Fibroblast of lung (primary cell): ENCODE measurements around the gene KIAA1217. TPM values are rescaled to one million over a fixed set of nuclear protein-coding genes. Genes with fewer than 3 reads are reported as not detected.

ENCODE experiments used
- DNase-seq, 2 donors: peaks; one replicate each; pipeline versions ENCODE4 v3.0.0 to v3.0.0-alpha.2; 2010; ENCODE audit warnings: low read depth in 2 of 2
- H2AFZ ChIP-seq: 2 replicates; pipeline ENCODE4 v1.5.1; 2012; ENCODE audit warnings: low read length, control low read depth, inconsistent platforms
- H3K27ac ChIP-seq: 2 replicates; pipeline ENCODE4 v1.5.1; 2011; ENCODE audit warnings: low read length, control low read depth; ENCODE audit not compliant: insufficient read depth
- H3K27me3 ChIP-seq: 2 replicates; pipeline ENCODE4 v1.5.1; 2011; ENCODE audit warnings: mild to moderate bottlenecking, low read length; ENCODE audit not compliant: control insufficient read depth, insufficient read depth
- H3K36me3 ChIP-seq: 2 replicates; pipeline ENCODE4 v1.5.1; 2011; ENCODE audit warnings: low read length; ENCODE audit not compliant: control insufficient read depth, insufficient read depth
- H3K4me1 ChIP-seq: 2 replicates; pipeline ENCODE4 v1.5.1; 2011; ENCODE audit warnings: low read length; ENCODE audit not compliant: control insufficient read depth, insufficient read depth; ENCODE audit errors: extremely low read depth
- H3K4me2 ChIP-seq: 2 replicates; pipeline ENCODE4 v1.5.1; 2011; ENCODE audit warnings: low read length, control low read depth; ENCODE audit not compliant: insufficient read depth; ENCODE audit errors: extremely low read depth
- H3K4me3 ChIP-seq, 4 experiments: fragments of 200-600 bp in 1 of 4; sonication (generic) in 1 of 4; replicated peaks in 1 of 4; 2 replicates each; pipeline ENCODE4 v1.5.1; 2011 to 2016; ENCODE audit warnings: low read length in 4 of 4, low read depth in 3 of 4, mild to moderate bottlenecking in 3 of 4, control low read depth in 2 of 4, inconsistent platforms in 1 of 4, mixed read lengths in 1 of 4; ENCODE audit not compliant: insufficient read depth in 1 of 4; ENCODE audit errors: control extremely low read depth in 1 of 4
- H3K79me2 ChIP-seq: 2 replicates; pipeline ENCODE4 v1.5.1; 2012; ENCODE audit warnings: mild to moderate bottlenecking, low read length, inconsistent platforms; ENCODE audit not compliant: control insufficient read depth, insufficient read depth
- H3K9ac ChIP-seq: 2 replicates; pipeline ENCODE4 v1.5.1; 2011; ENCODE audit warnings: mild to moderate bottlenecking, low read length, control low read depth; ENCODE audit not compliant: insufficient read depth
- H3K9me3 ChIP-seq: 2 replicates; pipeline ENCODE4 v1.5.1; 2012; ENCODE audit warnings: low read depth, low read length; ENCODE audit not compliant: control insufficient read depth, insufficient read depth
- H4K20me1 ChIP-seq: 2 replicates; pipeline ENCODE4 v1.5.1; 2011; ENCODE audit warnings: low read length; ENCODE audit not compliant: control insufficient read depth, insufficient read depth; ENCODE audit errors: extremely low read depth
- CTCF ChIP-seq, 2 donors: IDR thresholded peaks in 1 of 2; conservative IDR thresholded peaks in 1 of 2; 1 replicate in 1 of 2; 2 replicates in 1 of 2; pipeline ENCODE4 v1.5.1; 2011 to 2012; ENCODE audit warnings: low read length in 2 of 2, control low read depth in 1 of 2, inconsistent platforms in 1 of 2, low read depth in 1 of 2, mild to moderate bottlenecking in 1 of 2
- EZH2 ChIP-seq: IDR thresholded peaks from 2 replicates; pipeline ENCODE4 v1.5.1; 2012; ENCODE audit warnings: low read length, control low read depth, mild to moderate bottlenecking; ENCODE audit errors: missing control alignments
- polyA plus RNA-seq, 2 donors: library from polyadenylated mRNA; depleted of rRNA in 1 of 2; stranded (reverse) in 1 of 2; unstranded in 1 of 2; fragments of >200 nt; gene quantifications; 2 replicates each; pipeline ENCODE4 v1.2.1, GENCODE V29; 2011 to 2012; ENCODE audit warnings: missing spikeins in 1 of 2
- total RNA-seq: library from RNA; depleted of rRNA; stranded (reverse); fragments of >200 nt; gene quantifications from 2 replicates; pipeline ENCODE4 v1.2.1, GENCODE V29; 2014

The KIAA1217 gene
- total and polyA plus RNA-seq, 2 donors (not counting 1 experiment from before 2014, with no cell fraction given), result 0.92 to 1.5 TPM

- no peak for TF ChIP-seq EZH2
- TF ChIP-seq CTCF (conservative IDR thresholded peaks at IDR 0.05 in 1 of 2, IDR thresholded peaks at IDR 0.05 in 1 of 2; ENCODE audit: low read depth in 1 of 2, low read length in 2 of 2), result no peak
- no peak overlapping the region for H3K4me3 ChIP-seq
- no peak overlapping the region for H2AFZ ChIP-seq
- peak in 1 of 2 donors; percentile 14 for DNase-seq
- H3K4me1 ChIP-seq, result no peaks in the 10 kb centered on the region
- H3K9me3 ChIP-seq, result no peaks in the 10 kb centered on the region
- H3K4me2 ChIP-seq, result no peak overlapping the region
- no peaks in the 10 kb centered on the region for H4K20me1 ChIP-seq
- no peaks in the 10 kb centered on the region for H3K27me3 ChIP-seq
- H3K36me3 ChIP-seq, result no peaks in the 10 kb centered on the region
- no peaks in the 10 kb centered on the region for H3K79me2 ChIP-seq
- no peak overlapping the region for H3K9ac ChIP-seq
- no peak overlapping the region for H3K27ac ChIP-seq
These were observed 320.0 kb downstream of the KIAA1217 start for GRCh38 chr10:24528946-24529345.

GRCh38 chr10:24531439-24531838, 322.5 kb downstream of the KIAA1217 start:
- no peaks in the 10 kb centered on the region for H3K9me3 ChIP-seq
- no peak overlapping the region for H3K9ac ChIP-seq
- no peaks in the 10 kb centered on the region for H3K36me3 ChIP-seq
- no peak overlapping the region for H3K4me2 ChIP-seq
- H3K4me1 ChIP-seq, result no peaks in the 10 kb centered on the region
- no peak for DNase-seq
- no peak for TF ChIP-seq EZH2
- TF ChIP-seq CTCF (conservative IDR thresholded peaks at IDR 0.05 in 1 of 2, IDR thresholded peaks at IDR 0.05 in 1 of 2; ENCODE audit: low read depth in 1 of 2, low read length in 2 of 2), result no peak
- no peak overlapping the region for H3K4me3 ChIP-seq
- H3K27me3 ChIP-seq, result no peaks in the 10 kb centered on the region
- H2AFZ ChIP-seq, result no peak overlapping the region
- no peak overlapping the region for H3K27ac ChIP-seq
- H3K79me2 ChIP-seq, result no peaks in the 10 kb centered on the region
- H4K20me1 ChIP-seq, result no peaks in the 10 kb centered on the region

- Histone ChIP-seq H3K9ac (no peak overlapping the region), H3K9me3 (no peaks in the 10 kb centered on the region), H4K20me1 (no peaks in the 10 kb centered on the region), H3K79me2 (no peaks in the 10 kb centered on the region), H2AFZ (no peak overlapping the region), H3K4me1 (no peaks in the 10 kb centered on the region), H3K27me3 (no peaks in the 10 kb centered on the region), H3K4me3 (no peak overlapping the region), H3K36me3 (no peaks in the 10 kb centered on the region), H3K4me2 (no peak overlapping the region), H3K27ac (no peak overlapping the region)
- DNase-seq, result no peak
- TF ChIP-seq CTCF (conservative IDR thresholded peaks at IDR 0.05 in 1 of 2, IDR thresholded peaks at IDR 0.05 in 1 of 2; ENCODE audit: low read depth in 1 of 2, low read length in 2 of 2) (no peak), EZH2 (no peak)
These were observed 325.0 kb downstream of the KIAA1217 start for GRCh38 chr10:24533981-24534380.
